Ramos (cell line): ENCODE results near the gene C19orf44.

ENCODE experiments used
- in situ Hi-C: fragments of 300-500 bp; cut with MboI; formaldehyde crosslinking; loops from one replicate; pipeline ENCODE4 v1.14.3; 2022; ENCODE audit warnings: low sequenced_read_pairs; ENCODE audit not compliant: unreplicated experiment

The C19orf44 gene

GRCh38 chr19:16566161-16566560 lies 70.0 kb downstream of the C19orf44 start:
- in situ Hi-C loops, result no loop called here

- in situ Hi-C loops, result no loop called here
These were observed 70.5 kb downstream of the C19orf44 start for GRCh38 chr19:16566702-16567101.

GRCh38 chr19:16569609-16570320 lies 73.6 kb downstream of the C19orf44 start:
- in situ Hi-C loops, result no loop called here
